Left lung (tissue), 10 donors: ENCODE data around the gene BAIAP2. TPM values are rescaled to one million over a fixed set of nuclear protein-coding genes. Genes with fewer than 3 reads are reported as not detected.
"Not testable (repeated sequence)": the region's sequence is repeated elsewhere in the genome, so short reads cannot be mapped to it uniquely, and the experiment has no call there.

ENCODE experiments used
- ATAC-seq: fragments of 200-7000 bp; cut with Tn5 transposase; one replicate; pipeline ENCODE4 v1.9.1; 2020; ENCODE audit warnings: moderate library complexity
- DNase-seq, 4 donors: peaks; one replicate each; pipeline ENCODE4 v3.0.0-alpha.2; 2013 to 2020
- H3K27ac ChIP-seq, 2 donors: fragments of 200-600 bp; sonication (generic) in 1 of 2; one replicate each; pipeline versions ENCODE4 v1.5.0 to v1.8.0; 2020 to 2021
- H3K27me3 ChIP-seq, 2 donors: fragments of 200-600 bp; sonication (generic) in 1 of 2; one replicate each; pipeline versions ENCODE4 v1.5.0 to v1.8.0; 2020 to 2021
- H3K36me3 ChIP-seq, 2 donors: fragments of 200-600 bp; sonication (generic) in 1 of 2; one replicate each; pipeline versions ENCODE4 v1.5.0 to v1.8.0; 2020 to 2021
- H3K4me1 ChIP-seq, 2 donors: fragments of 200-600 bp; one replicate each; pipeline ENCODE4 v1.8.0; 2021
- H3K4me3 ChIP-seq, 2 donors: fragments of 200-600 bp; sonication (generic) in 1 of 2; one replicate each; pipeline versions ENCODE4 v1.5.0 to v1.8.0; 2020 to 2021; ENCODE audit warnings: mild to moderate bottlenecking in 1 of 2
- H3K9me3 ChIP-seq, 2 donors: fragments of 200-600 bp; sonication (generic) in 1 of 2; one replicate each; pipeline versions ENCODE4 v1.5.0 to v1.8.0; 2020 to 2021
- CTCF ChIP-seq, 2 donors: fragments of 200-600 bp; sonication (generic) in 1 of 2; IDR thresholded peaks; one replicate each; pipeline versions ENCODE4 v1.5.0 to v1.8.0; 2021; ENCODE audit warnings: antibody characterized with exemption in 2 of 2
- intact Hi-C, 2 donors: fragments of 100-400 bp; cut with DNase I; formaldehyde crosslinking; loops; one replicate each; pipeline versions ENCODE4 v1.11.2 to v1.14.2; 2022
- polyA plus RNA-seq, 6 donors: library from polyadenylated mRNA; unstranded; fragments of 120-200 nt; gene quantifications; one replicate each; pipeline ENCODE4 v1.2.1, GENCODE V29; 2013; ENCODE audit not compliant: insufficient read length in 6 of 6
- total RNA-seq, 2 donors: library from RNA; stranded (reverse); fragmentation: NEBNext Ultra II Directional; extraction: Animal tissue kit (Norgen Biotek cat#: 25700); gene quantifications; one replicate each; pipeline ENCODE4 v1.2.1, GENCODE V29; 2021
- donor health status: DM: no; HTN: yes; CAD: no.
- donor health status: DM: no; HTN: no; CAD: no.

Gene BAIAP2
- total and polyA plus RNA-seq, 8 donors, result 40.9 to 135 (median 52.6) TPM

- Histone ChIP-seq H3K4me3 (no peak overlapping the region), H3K27me3 (no peaks in the 10 kb centered on the region), H3K27ac (no peak overlapping the region), H3K9me3 (no peaks in the 10 kb centered on the region), H3K4me1 (peaks cover 0 to 17% of the 10 kb centered on the region in 2 donors), H3K36me3 (peaks cover 0 to 10% of the 10 kb centered on the region in 2 donors)
- intact Hi-C loops, result no loop called here
- no peak for TF ChIP-seq CTCF (IDR thresholded peaks at IDR 0.05)
- DNase-seq (no peak), ATAC-seq (no peak)
Measured at GRCh38 chr17:81076141-81076679, 41.3 kb downstream of the BAIAP2 start.

GRCh38 chr17:81078026-81078913, 43.3 kb downstream of the BAIAP2 start:
- H3K9me3 ChIP-seq, intact Hi-C loops, H3K27ac ChIP-seq, H3K27me3 ChIP-seq, ATAC-seq, H3K4me3 ChIP-seq, H3K36me3 ChIP-seq, DNase-seq: not testable (repeated sequence)
- H3K4me1 ChIP-seq, result peaks cover 19 to 31% of the 10 kb centered on the region in 2 donors

GRCh38 chr17:81080019-81080418, 45.1 kb downstream of the BAIAP2 start:
- Histone ChIP-seq H3K27ac (no peak overlapping the region), H3K4me1 (peaks cover 26 to 37% of the 10 kb centered on the region in 2 donors), H3K4me3 (no peak overlapping the region), H3K9me3 (no peaks in the 10 kb centered on the region), H3K36me3 (peaks cover 0 to 9% of the 10 kb centered on the region in 2 donors), H3K27me3 (no peaks in the 10 kb centered on the region)
- no peak for DNase-seq
- ATAC-seq, result no peak
- TF ChIP-seq CTCF (IDR thresholded peaks at IDR 0.05), result no peak
- intact Hi-C loops, result no loop called here

GRCh38 chr17:81081222-81082176, 46.5 kb downstream of the BAIAP2 start:
- Histone ChIP-seq H3K4me3 (no peak overlapping the region), H3K4me1 (peaks cover 26 to 37% of the 10 kb centered on the region in 2 donors), H3K27me3 (no peaks in the 10 kb centered on the region), H3K27ac (peak overlapping the region; percentile 65 to 85), H3K36me3 (peaks cover 0 to 23% of the 10 kb centered on the region in 2 donors), H3K9me3 (no peaks in the 10 kb centered on the region)
- TF ChIP-seq CTCF (IDR thresholded peaks at IDR 0.05), result no peak
- intact Hi-C loops, result no loop called here
- ATAC-seq (no peak), DNase-seq (no peak)

DNA sequence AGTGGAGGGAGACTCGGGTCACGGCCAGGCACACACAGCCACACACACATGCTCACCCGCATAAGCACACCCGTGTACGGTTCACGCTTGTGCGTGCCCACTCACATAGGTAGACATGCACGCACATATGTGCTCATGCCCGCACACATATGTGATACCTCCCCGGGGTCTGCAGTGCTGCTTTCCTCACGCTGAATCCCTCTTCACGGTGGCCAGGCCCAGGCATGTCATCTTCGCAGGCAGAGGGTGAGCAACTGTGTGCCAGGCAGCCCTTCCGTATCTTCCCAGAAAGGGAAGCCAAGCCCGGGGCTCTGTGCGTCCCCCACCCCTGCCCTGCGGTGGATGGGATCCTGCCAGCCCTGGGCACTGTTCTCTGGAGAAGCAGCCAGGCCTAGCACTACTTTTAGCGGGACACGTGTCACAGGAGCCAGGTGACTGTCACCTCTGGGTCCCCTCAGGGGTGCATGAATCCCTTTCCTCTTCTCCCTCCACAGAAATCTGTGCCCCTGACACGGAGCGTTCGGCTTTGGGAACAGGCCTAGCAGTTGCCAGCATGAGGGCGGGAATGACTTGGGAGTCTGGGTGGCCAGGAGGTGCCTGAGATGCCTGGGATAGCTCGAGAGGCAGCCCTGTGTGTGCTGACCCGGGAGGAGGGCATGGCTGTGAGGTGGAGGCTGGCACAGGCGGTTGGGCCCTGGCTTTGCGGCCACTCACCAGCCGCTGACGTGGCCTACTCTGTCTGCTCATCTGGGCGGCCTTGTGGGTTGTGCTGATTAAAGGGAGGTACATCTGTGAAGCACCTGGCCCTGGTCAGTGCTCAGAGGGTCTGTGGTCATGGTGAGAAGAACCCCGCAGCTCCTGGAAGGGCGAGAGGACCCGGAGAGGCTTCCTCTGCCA, 47.5 kb downstream of the BAIAP2 start:
- Histone ChIP-seq H3K4me1 (peaks cover 26 to 37% of the 10 kb centered on the region in 2 donors), H3K4me3 (no peak overlapping the region), H3K36me3 (peaks cover 0 to 28% of the 10 kb centered on the region in 2 donors), H3K27me3 (no peaks in the 10 kb centered on the region), H3K9me3 (no peaks in the 10 kb centered on the region), H3K27ac (peak overlapping the region; percentile 65 to 85)
- intact Hi-C loops, result no loop called here
- ATAC-seq, result peak; percentile 74
- no peak for TF ChIP-seq CTCF (IDR thresholded peaks at IDR 0.05)
- peak in 1 of 4 donors; percentile 73 for DNase-seq
